RWPE1 (cell line): ENCODE results near the gene AARS2.
A peak's percentile ranks its signal among the peaks of the same experiment; 100 is the strongest.

Experiments
- CTCF ChIA-PET: fragments of 350-600 bp; sonication (Branson Sonifier 250); formaldehyde crosslinking; extraction: SDS; loops from one replicate; lab custom pipeline; 2021; lab: Yijun Ruan, JAX
- POLR2A ChIA-PET: fragments of 400-600 bp; formaldehyde crosslinking; extraction: SDS; loops from one replicate; lab custom pipeline; 2020; ENCODE audit warnings: antibody characterized with exemption; ENCODE audit not compliant: low non-redundant PET; lab: Yijun Ruan, JAX
- DNase-seq: peaks from one replicate; pipeline ENCODE4 v3.0.0; 2012; ENCODE audit warnings: low spot score
- H3K27ac ChIP-seq: fragments of 450-650 bp; 2 replicates; pipeline ENCODE4 v1.5.1; 2017
- TF ChIP-seq, protein P1 (sequence below): fragments of 450-650 bp; conservative IDR thresholded peaks from 2 replicates; pipeline ENCODE4 v1.5.1; 2017; ENCODE audit warnings: low read depth, mild to moderate bottlenecking

AARS2 gene

GRCh38 chr6:44255105-44255808, 57.9 kb downstream of the AARS2 start:
- peak overlapping the region; percentile 71 for H3K27ac ChIP-seq
- ChIA-PET POLR2A (no interaction called here), CTCF (interaction anchor here (0.6 kb wide), 1 partner anchor 49 kb away, joined by 3 read pairs; no protein-coding TSS in a partner anchor)
- TF ChIP-seq, protein P1, sequence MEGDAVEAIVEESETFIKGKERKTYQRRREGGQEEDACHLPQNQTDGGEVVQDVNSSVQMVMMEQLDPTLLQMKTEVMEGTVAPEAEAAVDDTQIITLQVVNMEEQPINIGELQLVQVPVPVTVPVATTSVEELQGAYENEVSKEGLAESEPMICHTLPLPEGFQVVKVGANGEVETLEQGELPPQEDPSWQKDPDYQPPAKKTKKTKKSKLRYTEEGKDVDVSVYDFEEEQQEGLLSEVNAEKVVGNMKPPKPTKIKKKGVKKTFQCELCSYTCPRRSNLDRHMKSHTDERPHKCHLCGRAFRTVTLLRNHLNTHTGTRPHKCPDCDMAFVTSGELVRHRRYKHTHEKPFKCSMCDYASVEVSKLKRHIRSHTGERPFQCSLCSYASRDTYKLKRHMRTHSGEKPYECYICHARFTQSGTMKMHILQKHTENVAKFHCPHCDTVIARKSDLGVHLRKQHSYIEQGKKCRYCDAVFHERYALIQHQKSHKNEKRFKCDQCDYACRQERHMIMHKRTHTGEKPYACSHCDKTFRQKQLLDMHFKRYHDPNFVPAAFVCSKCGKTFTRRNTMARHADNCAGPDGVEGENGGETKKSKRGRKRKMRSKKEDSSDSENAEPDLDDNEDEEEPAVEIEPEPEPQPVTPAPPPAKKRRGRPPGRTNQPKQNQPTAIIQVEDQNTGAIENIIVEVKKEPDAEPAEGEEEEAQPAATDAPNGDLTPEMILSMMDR = no peak
- DNase-seq = peak; percentile 20

GRCh38 chr6:44254191-44255104, 58.7 kb downstream of the AARS2 start:
- ChIA-PET POLR2A (no interaction called here), CTCF (interaction anchor here (0.6 to 0.8 kb wide), 3 partner anchors 14 to 20 kb away, joined by 3 read pairs; no protein-coding TSS in a partner anchor)
- H3K27ac ChIP-seq = peak overlapping the region; percentile 71
- no peak for DNase-seq
- TF ChIP-seq, protein P1 = no peak

GRCh38 chr6:44253307-44254101, 59.6 kb downstream of the AARS2 start:
- peak overlapping the region; percentile 71 for H3K27ac ChIP-seq
- POLR2A ChIA-PET = no interaction called here
- TF ChIP-seq, protein P1 = peak; percentile 64
- no peak for DNase-seq
- CTCF ChIA-PET = interaction anchor here (0.6 to 0.8 kb wide), 5 partner anchors 15 to 166 kb away, joined by 3 read pairs; no protein-coding TSS in a partner anchor

DNA sequence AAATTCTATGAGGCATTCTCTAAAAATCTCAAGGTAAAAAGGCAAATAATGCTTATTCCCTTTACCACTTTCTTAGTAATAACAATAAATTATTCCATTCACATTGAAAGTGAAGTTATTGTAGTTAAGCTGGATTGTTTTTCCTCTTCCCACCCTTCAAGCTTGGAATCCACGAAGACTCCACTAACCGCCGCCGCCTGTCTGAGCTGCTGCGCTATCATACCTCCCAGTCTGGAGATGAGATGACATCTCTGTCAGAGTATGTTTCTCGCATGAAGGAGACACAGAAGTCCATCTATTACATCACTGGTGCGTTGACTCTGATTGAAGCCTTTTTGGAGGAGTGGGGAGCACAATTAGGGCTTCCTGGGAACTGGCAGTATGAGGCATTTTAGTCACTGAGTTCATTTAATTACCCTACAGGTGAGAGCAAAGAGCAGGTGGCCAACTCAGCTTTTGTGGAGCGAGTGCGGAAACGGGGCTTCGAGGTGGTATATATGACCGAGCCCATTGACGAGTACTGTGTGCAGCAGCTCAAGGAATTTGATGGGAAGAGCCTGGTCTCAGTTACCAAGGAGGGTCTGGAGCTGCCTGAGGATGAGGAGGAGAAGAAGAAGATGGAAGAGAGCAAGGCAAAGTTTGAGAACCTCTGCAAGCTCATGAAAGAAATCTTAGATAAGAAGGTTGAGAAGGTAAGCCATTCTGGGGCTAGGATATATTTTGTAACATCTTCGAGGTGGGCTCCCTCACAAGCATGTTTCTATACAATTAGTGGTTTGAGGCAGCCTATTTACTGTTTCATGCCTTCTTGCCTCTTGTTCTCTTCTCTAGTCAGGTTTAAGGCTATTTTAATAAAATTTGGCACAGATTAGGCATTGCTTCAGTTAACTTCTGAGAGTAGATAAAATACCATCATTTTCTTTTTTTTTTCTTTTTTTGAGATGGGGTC, 61.3 kb downstream of the AARS2 start:
- TF ChIP-seq, protein P1 = no peak
- DNase-seq = no peak
- POLR2A ChIA-PET = no interaction called here
- CTCF ChIA-PET = no interaction called here
- H3K27ac ChIP-seq = peak overlapping the region; percentile 45

DNA sequence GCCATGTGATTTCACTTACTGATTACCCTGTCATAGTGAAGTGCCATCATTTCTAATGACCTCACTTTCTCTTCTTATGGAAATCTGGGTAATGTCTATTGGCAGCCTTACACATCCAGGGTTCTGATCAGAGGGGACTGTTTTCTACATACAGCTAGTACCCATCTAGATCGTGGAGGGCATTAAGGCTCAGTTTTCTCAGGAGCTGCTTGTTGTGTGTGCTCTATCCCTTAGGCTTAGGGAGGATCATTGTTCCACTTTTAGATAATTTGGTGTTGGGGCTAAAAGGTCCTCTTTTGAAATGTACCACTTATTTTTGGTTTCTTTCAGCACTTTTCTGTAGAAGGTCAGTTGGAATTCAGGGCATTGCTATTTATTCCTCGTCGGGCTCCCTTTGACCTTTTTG, 62.4 kb downstream of the AARS2 start:
- CTCF ChIA-PET = no interaction called here
- DNase-seq = no peak
- TF ChIP-seq, protein P1 = no peak
- POLR2A ChIA-PET = no interaction called here
- no peak overlapping the region for H3K27ac ChIP-seq
